Raji (cell line): ENCODE results near the gene LAMA5.

ENCODE experiments used
- POLR2A ChIP-seq: IDR thresholded peaks from 2 replicates; pipeline ENCODE4 v1.6.1; 2011; ENCODE audit warnings: low read depth, low read length, control low read depth; ENCODE audit not compliant: insufficient read depth

Gene LAMA5

GRCh38 chr20:62362590-62362940 is 4.5 kb downstream of the LAMA5 start:
- TF ChIP-seq POLR2A: no peak

- TF ChIP-seq POLR2A: no peak
Measured at GRCh38 chr20:62361799-62362589, 5.1 kb downstream of the LAMA5 start.

- TF ChIP-seq POLR2A: no peak
Measured at GRCh38 chr20:62360854-62361798, 6.0 kb downstream of the LAMA5 start.

- TF ChIP-seq POLR2A: no peak
Measured at GRCh38 chr20:62359491-62360121, 7.5 kb downstream of the LAMA5 start.

GRCh38 chr20:62359043-62359490 is 8.0 kb downstream of the LAMA5 start:
- no peak for TF ChIP-seq POLR2A

GRCh38 chr20:62358171-62359042 is 8.7 kb downstream of the LAMA5 start:
- TF ChIP-seq POLR2A: no peak

- TF ChIP-seq POLR2A: no peak
Measured at GRCh38 chr20:62357681-62358080, 9.4 kb downstream of the LAMA5 start.

- TF ChIP-seq POLR2A: no peak
Measured at GRCh38 chr20:62357187-62357667, 9.9 kb downstream of the LAMA5 start.

- TF ChIP-seq POLR2A: no peak
Measured at GRCh38 chr20:62356589-62357186, 10.4 kb downstream of the LAMA5 start.

- TF ChIP-seq POLR2A: no peak
Measured at GRCh38 chr20:62355878-62356588, 11.1 kb downstream of the LAMA5 start.

- TF ChIP-seq POLR2A: no peak
Measured at GRCh38 chr20:62355516-62355877, 11.6 kb downstream of the LAMA5 start.

GRCh38 chr20:62354811-62355341 is 12.2 kb downstream of the LAMA5 start:
- TF ChIP-seq POLR2A: no peak
